ENCODE data around the gene ADGRB3. TPM values are rescaled to one million over a fixed set of nuclear protein-coding genes. Genes with fewer than 3 reads are reported as not detected.

The ADGRB3 gene
- total and polyA plus RNA-seq, 8 donors, result 0.19 to 16.0 (median 0.61) TPM; not detected in 1

DNA sequence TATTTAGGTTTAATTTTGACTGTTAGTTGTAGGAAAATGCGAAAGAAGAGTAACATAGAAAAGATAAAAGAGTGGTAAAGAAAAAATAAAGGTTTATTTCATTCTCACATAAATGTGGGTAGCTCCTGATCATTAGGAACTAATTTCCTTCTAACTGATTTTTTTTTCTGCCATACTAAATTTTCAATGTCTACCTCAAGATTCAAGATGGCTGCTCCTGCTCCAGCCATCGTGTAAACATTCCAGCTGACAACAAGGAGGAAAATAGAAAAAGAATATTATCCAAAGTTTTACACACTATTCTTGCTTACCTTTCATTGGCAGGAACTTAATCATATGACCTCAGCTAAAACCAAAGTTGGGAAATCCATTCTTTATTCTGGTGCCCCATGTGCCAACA lies 673.5 kb downstream of the ADGRB3 start:
- H3K36me3 ChIP-seq, result no peaks in the 10 kb centered on the region
- TF ChIP-seq, protein P1, sequence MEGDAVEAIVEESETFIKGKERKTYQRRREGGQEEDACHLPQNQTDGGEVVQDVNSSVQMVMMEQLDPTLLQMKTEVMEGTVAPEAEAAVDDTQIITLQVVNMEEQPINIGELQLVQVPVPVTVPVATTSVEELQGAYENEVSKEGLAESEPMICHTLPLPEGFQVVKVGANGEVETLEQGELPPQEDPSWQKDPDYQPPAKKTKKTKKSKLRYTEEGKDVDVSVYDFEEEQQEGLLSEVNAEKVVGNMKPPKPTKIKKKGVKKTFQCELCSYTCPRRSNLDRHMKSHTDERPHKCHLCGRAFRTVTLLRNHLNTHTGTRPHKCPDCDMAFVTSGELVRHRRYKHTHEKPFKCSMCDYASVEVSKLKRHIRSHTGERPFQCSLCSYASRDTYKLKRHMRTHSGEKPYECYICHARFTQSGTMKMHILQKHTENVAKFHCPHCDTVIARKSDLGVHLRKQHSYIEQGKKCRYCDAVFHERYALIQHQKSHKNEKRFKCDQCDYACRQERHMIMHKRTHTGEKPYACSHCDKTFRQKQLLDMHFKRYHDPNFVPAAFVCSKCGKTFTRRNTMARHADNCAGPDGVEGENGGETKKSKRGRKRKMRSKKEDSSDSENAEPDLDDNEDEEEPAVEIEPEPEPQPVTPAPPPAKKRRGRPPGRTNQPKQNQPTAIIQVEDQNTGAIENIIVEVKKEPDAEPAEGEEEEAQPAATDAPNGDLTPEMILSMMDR (IDR thresholded peaks at IDR 0.05), result no peak
- TF ChIP-seq EP300 (IDR thresholded peaks at IDR 0.05), result no peak
- TF ChIP-seq POLR2AphosphoS5 (IDR thresholded peaks at IDR 0.05), result no peak
- no peak for TF ChIP-seq POLR2A (IDR thresholded peaks at IDR 0.05)
- WGBS, 5 donors, result 68 to 85% (median 73%) methylated on average over 2 of the region's 2 CpGs
- H3K27me3 ChIP-seq, result no peaks in the 10 kb centered on the region
- H3K27ac ChIP-seq, result no peak overlapping the region
- no peak for DNase-seq
- no peaks in the 10 kb centered on the region for H3K4me1 ChIP-seq
- intact Hi-C loops (cut with DNase I; ENCODE audit: low total_unique reads), result no loop called here
- no peaks in the 10 kb centered on the region for H3K9me3 ChIP-seq
- H3K4me3 ChIP-seq, result no peak overlapping the region

DNA sequence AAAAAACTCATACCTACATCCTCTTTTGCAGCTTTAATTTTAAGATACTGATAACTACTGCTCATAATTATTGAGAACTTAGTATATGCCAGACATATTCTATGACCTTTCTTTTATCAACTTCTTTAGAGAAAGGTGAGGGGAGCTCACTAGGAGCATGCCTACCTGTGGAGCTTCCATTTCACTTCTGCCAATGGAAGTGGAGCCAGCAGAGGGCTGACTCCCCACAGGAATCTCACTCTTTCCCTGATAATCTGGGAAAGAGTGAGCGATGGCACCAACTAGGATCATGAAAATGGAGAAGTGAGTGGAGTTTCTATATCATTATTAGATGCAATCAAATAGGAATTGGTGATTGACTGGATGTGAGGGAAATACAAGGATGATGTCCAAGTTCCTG lies 676.8 kb downstream of the ADGRB3 start:
- 63 to 83% (median 77%) methylated on average over 1 of the region's 1 CpG for WGBS, 5 donors
- no peak overlapping the region for H3K4me3 ChIP-seq
- intact Hi-C loops (cut with DNase I; ENCODE audit: low total_unique reads), result no loop called here

DNA sequence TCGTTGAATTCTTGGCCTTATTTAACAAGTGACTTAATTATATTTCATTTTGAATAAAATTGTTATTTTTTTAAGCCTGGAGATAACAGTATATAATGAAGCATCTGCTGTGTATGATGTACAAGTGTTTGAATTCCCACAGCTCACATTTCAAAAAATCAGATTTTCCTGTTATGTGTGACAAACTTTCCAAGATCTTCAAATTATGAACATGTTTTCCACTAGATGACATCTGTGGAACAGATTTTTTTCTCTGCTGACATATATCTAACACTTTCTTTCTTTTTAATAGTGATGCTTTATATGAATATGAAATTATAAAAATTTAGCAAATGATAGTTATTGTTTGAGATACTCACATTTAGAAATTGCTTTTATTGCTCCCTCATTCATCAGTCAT lies 678.9 kb downstream of the ADGRB3 start:
- Histone ChIP-seq H3K4me3 (no peak overlapping the region), H3K36me3 (no peaks in the 10 kb centered on the region), H3K4me1 (no peaks in the 10 kb centered on the region), H3K9me3 (no peaks in the 10 kb centered on the region), H3K27ac (no peak overlapping the region), H3K27me3 (no peaks in the 10 kb centered on the region)
- intact Hi-C loops (cut with DNase I; ENCODE audit: low total_unique reads), result no loop called here
- WGBS, 5 donors, result 61 to 78% (median 74%) methylated on average over 1 of the region's 1 CpG
- no peak for TF ChIP-seq POLR2AphosphoS5 (IDR thresholded peaks at IDR 0.05)
- no peak for TF ChIP-seq POLR2A (IDR thresholded peaks at IDR 0.05)
- no peak for TF ChIP-seq EP300 (IDR thresholded peaks at IDR 0.05)
- TF ChIP-seq, protein P1 (IDR thresholded peaks at IDR 0.05), result no peak
- no peak for DNase-seq

More for the DNA sequence above, 676.8 kb downstream of the ADGRB3 start:
- H3K36me3 ChIP-seq, result no peaks in the 10 kb centered on the region
- no peak for DNase-seq
- H3K27ac ChIP-seq, result no peak overlapping the region
- H3K4me1 ChIP-seq, result no peaks in the 10 kb centered on the region
- no peak for TF ChIP-seq POLR2A (IDR thresholded peaks at IDR 0.05)
- TF ChIP-seq EP300 (IDR thresholded peaks at IDR 0.05), result no peak
- TF ChIP-seq POLR2AphosphoS5 (IDR thresholded peaks at IDR 0.05), result no peak
- TF ChIP-seq, protein P1 (IDR thresholded peaks at IDR 0.05), result no peak
- no peaks in the 10 kb centered on the region for H3K27me3 ChIP-seq
- no peaks in the 10 kb centered on the region for H3K9me3 ChIP-seq

DNA sequence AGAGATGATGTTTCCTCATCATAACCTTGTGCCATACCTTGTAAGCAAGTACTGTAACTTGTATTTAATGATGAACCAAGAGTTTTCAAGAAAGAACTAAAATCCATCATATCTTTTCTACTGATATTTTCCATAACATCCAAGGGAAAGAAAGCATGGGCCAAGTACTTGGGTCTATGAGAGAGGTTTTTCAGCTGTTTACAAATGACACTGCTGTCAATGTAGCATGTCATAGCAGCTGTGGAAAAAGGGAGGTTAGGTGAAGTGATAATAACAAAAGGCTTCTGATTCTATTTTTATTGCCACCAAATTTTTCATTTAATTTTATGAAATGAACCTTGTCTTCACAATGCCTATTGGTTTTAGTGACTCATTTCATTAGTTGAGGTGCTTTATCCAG lies 679.4 kb downstream of the ADGRB3 start:
- no peaks in the 10 kb centered on the region for H3K9me3 ChIP-seq
- H3K4me3 ChIP-seq, result no peak overlapping the region
- no peaks in the 10 kb centered on the region for H3K27me3 ChIP-seq
- no peak for DNase-seq
- TF ChIP-seq POLR2A (IDR thresholded peaks at IDR 0.05) (no peak), EP300 (IDR thresholded peaks at IDR 0.05) (no peak)
- no peaks in the 10 kb centered on the region for H3K4me1 ChIP-seq
- intact Hi-C loops (cut with DNase I; ENCODE audit: low total_unique reads), result no loop called here
- no peaks in the 10 kb centered on the region for H3K36me3 ChIP-seq
- H3K27ac ChIP-seq, result no peak overlapping the region

DNA sequence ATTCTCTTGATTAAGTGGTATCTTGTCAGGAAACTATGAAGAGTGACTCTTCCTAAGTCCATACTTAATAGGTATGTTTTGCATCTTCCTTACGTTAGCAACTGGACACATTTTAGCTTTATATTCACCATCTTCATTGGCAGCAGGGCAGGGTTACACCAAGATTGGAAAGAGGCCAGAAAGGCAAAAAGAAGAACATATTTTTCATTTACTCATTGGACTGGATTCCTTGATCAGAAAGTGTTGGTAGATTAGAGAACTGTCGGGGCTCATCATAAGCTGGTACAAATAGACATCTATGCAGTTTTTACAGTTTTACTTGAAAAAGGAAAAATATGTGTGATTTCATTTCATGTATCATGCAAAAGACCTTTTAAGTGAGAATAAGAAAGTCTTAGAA lies 696.8 kb downstream of the ADGRB3 start:
- H3K27ac ChIP-seq, result no peak overlapping the region
- intact Hi-C loops (cut with DNase I; ENCODE audit: low total_unique reads), result no loop called here
- DNase-seq, result no peak
- no peaks in the 10 kb centered on the region for H3K9me3 ChIP-seq
- no peak overlapping the region for H3K4me3 ChIP-seq
- H3K36me3 ChIP-seq, result no peaks in the 10 kb centered on the region
- WGBS, 5 donors, result 84 to 96% (median 89%) methylated on average over 2 of the region's 2 CpGs
- no peak for TF ChIP-seq POLR2AphosphoS5 (IDR thresholded peaks at IDR 0.05)
- no peaks in the 10 kb centered on the region for H3K27me3 ChIP-seq
- no peaks in the 10 kb centered on the region for H3K4me1 ChIP-seq
